SK-N-SH (cell line): Measurements from ENCODE around the gene G3BP1. TPM values are rescaled to one million over a fixed set of nuclear protein-coding genes. Genes with fewer than 3 reads are reported as not detected.

ENCODE experiments used
- CTCF ChIA-PET: fragments of 300-600, 350-600 bp; formaldehyde crosslinking; extraction: SDS; loops from one replicate; lab custom pipeline; 2021; lab: Yijun Ruan, JAX
- POLR2A ChIA-PET: fragments of 350-600 bp; sonication (Branson Sonifier 250); formaldehyde crosslinking; extraction: SDS; loops from one replicate; lab custom pipeline; 2020; ENCODE audit warnings: antibody characterized with exemption, inconsistent platforms; lab: Yijun Ruan, JAX
- DNase-seq: peaks from one replicate; pipeline ENCODE4 v3.0.0; 2012
- H2AFZ ChIP-seq: fragments of 200-600 bp; sonication (generic); 2 replicates; pipeline ENCODE4 v1.8.1; 2016; ENCODE audit warnings: antibody characterized with exemption, mild to moderate bottlenecking, low read depth
- H3F3A ChIP-seq: fragments of 200-600 bp; sonication (generic); replicated peaks from 2 replicates; pipeline ENCODE3; 2016; ENCODE audit warnings: antibody characterized with exemption, mild to moderate bottlenecking; ENCODE audit not compliant: insufficient read depth
- H3K27ac ChIP-seq, 2 experiments: fragments of 200-500 bp in 1 of 2; fragments of 200-600 bp in 1 of 2; sonication (Bioruptor generic) in 1 of 2; sonication (generic), shearing (Covaris generic) in 1 of 2; 2 replicates each; pipeline versions ENCODE4 v1.5.1 to v1.6.1; 2014 to 2016; ENCODE audit warnings: low read depth in 2 of 2, inconsistent platforms in 1 of 2, low read length in 1 of 2, mild to moderate bottlenecking in 1 of 2, mixed read lengths in 1 of 2
- H3K27me3 ChIP-seq: fragments of 200-600 bp; sonication (generic), shearing (Covaris generic); 2 replicates; pipeline ENCODE4 v1.6.1; 2016; ENCODE audit warnings: mixed run types; ENCODE audit not compliant: insufficient read depth
- H3K36me3 ChIP-seq, 2 experiments: fragments of 200-500 bp in 1 of 2; fragments of 200-600 bp in 1 of 2; sonication (Bioruptor generic) in 1 of 2; sonication (generic) in 1 of 2; replicated peaks in 1 of 2; 2 replicates each; pipeline versions ENCODE3 to v1.5.1; 2014 to 2016; ENCODE audit warnings: low read length in 1 of 2, mild to moderate bottlenecking in 1 of 2; ENCODE audit not compliant: insufficient read depth in 2 of 2, control insufficient read depth in 1 of 2
- H3K4me1 ChIP-seq, 2 experiments: fragments of 200-500 bp in 1 of 2; fragments of 200-600 bp in 1 of 2; sonication (Bioruptor generic) in 1 of 2; sonication (generic), shearing (Covaris generic) in 1 of 2; 2 replicates each; pipeline versions ENCODE4 v1.5.1 to v1.6.1; 2014 to 2016; ENCODE audit warnings: low read depth in 1 of 2, low read length in 1 of 2, mixed run types in 1 of 2; ENCODE audit not compliant: insufficient read depth in 2 of 2, control insufficient read depth in 1 of 2
- H3K4me2 ChIP-seq: fragments of 200-600 bp; sonication (generic), shearing (Covaris generic); 2 replicates; pipeline ENCODE4 v1.6.1; 2017; ENCODE audit warnings: mixed run types
- H3K4me3 ChIP-seq, 2 experiments: fragments of 200-500 bp in 1 of 2; fragments of 200-600 bp in 1 of 2; sonication (Bioruptor generic) in 1 of 2; sonication (generic), shearing (Covaris generic) in 1 of 2; 2 replicates each; pipeline versions ENCODE4 v1.5.1 to v1.8.1; 2014 to 2016; ENCODE audit warnings: low read depth in 2 of 2, inconsistent platforms in 1 of 2, low read length in 1 of 2, mild to moderate bottlenecking in 1 of 2, mixed read lengths in 1 of 2, moderate library complexity in 1 of 2
- H3K79me2 ChIP-seq: fragments of 200-600 bp; sonication (generic); 2 replicates; pipeline ENCODE4 v1.8.1; 2017; ENCODE audit warnings: mild to moderate bottlenecking; ENCODE audit not compliant: insufficient read depth
- H3K9ac ChIP-seq: fragments of 200-600 bp; sonication (generic); 2 replicates; pipeline ENCODE4 v1.6.1; 2017; ENCODE audit warnings: mixed run types
- H3K9me2 ChIP-seq: fragments of 200-600 bp; sonication (generic); 2 replicates; pipeline ENCODE4 v1.6.1; 2017; ENCODE audit warnings: mixed run types
- H3K9me3 ChIP-seq: fragments of 200-600 bp; sonication (generic); 2 replicates; pipeline ENCODE4 v1.6.1; 2017; ENCODE audit warnings: mixed run types, mild to moderate bottlenecking, moderate library complexity
- H4K20me1 ChIP-seq: fragments of 200-600 bp; sonication (generic); 2 replicates; pipeline ENCODE4 v1.6.1; 2017; ENCODE audit warnings: mild to moderate bottlenecking, mixed run types; ENCODE audit not compliant: insufficient read depth
- CTCF ChIP-seq: fragments of 200-600 bp; sonication (generic); IDR thresholded peaks from 2 replicates; pipeline ENCODE4 v1.6.1; 2017; ENCODE audit warnings: antibody characterized with exemption, mild to moderate bottlenecking, moderate library complexity
- ELF1 ChIP-seq: IDR thresholded peaks from 2 replicates; pipeline ENCODE4 v1.4.0; 2012
- EZH2phosphoT487 ChIP-seq: fragments of 200-600 bp; sonication (generic); IDR thresholded peaks from 2 replicates; pipeline ENCODE4 v1.6.1; 2017; ENCODE audit warnings: low read depth, mixed run types, mild to moderate bottlenecking, antibody characterized with exemption, moderate library complexity, borderline replicate concordance
- FOSL2 ChIP-seq: IDR thresholded peaks from 2 replicates; pipeline ENCODE4 v1.4.0; 2012; ENCODE audit warnings: low read depth, mild to moderate bottlenecking, moderate library complexity, borderline replicate concordance
- FOXJ3 ChIP-seq: sonication (generic); formaldehyde crosslinking; IDR thresholded peaks from 2 replicates; pipeline ENCODE4 v1.5.1; 2020; ENCODE audit warnings: mild to moderate bottlenecking, missing genetic modification reagents
- FOXM1 ChIP-seq: IDR thresholded peaks from 2 replicates; pipeline ENCODE4 v1.4.0; 2012; ENCODE audit warnings: low read depth, mild to moderate bottlenecking
- IRF3 ChIP-seq: fragments of 150-350 bp; IDR thresholded peaks from 2 replicates; pipeline ENCODE4 v1.6.1; 2016; ENCODE audit warnings: mild to moderate bottlenecking, low read depth, low read length
- MAX ChIP-seq: IDR thresholded peaks from 2 replicates; pipeline ENCODE4 v1.4.0; 2012; ENCODE audit warnings: low read depth
- MEF2A ChIP-seq: IDR thresholded peaks from 2 replicates; pipeline ENCODE4 v1.4.0; 2012; ENCODE audit warnings: low read depth, borderline replicate concordance
- NFIC ChIP-seq: IDR thresholded peaks from 2 replicates; pipeline ENCODE4 v1.4.0; 2012; ENCODE audit warnings: borderline replicate concordance
- NRF1 ChIP-seq: IDR thresholded peaks from 2 replicates; pipeline ENCODE4 v1.6.1; 2012; ENCODE audit warnings: low read depth, mild to moderate bottlenecking, low read length
- POLR2AphosphoS5 ChIP-seq: IDR thresholded peaks from 2 replicates; pipeline ENCODE4 v1.6.1; 2012; ENCODE audit warnings: low read depth, low read length
- RCOR1 ChIP-seq: fragments of 150-350 bp; IDR thresholded peaks from 2 replicates; pipeline ENCODE4 v1.6.1; 2017; ENCODE audit warnings: antibody characterized with exemption, low read length
- RFX5 ChIP-seq: IDR thresholded peaks from 2 replicates; pipeline ENCODE4 v1.6.1; 2012; ENCODE audit warnings: mild to moderate bottlenecking, improper control_type of control experiment, low read length
- RXRA ChIP-seq: IDR thresholded peaks from 2 replicates; pipeline ENCODE4 v1.4.0; 2012; ENCODE audit warnings: low read depth, mild to moderate bottlenecking, borderline replicate concordance
- TCF12 ChIP-seq: IDR thresholded peaks from 2 replicates; pipeline ENCODE4 v1.4.0; 2012
- TEAD4 ChIP-seq: IDR thresholded peaks from 2 replicates; pipeline ENCODE4 v1.4.0; 2012; ENCODE audit warnings: mild to moderate bottlenecking, borderline replicate concordance; ENCODE audit not compliant: insufficient read depth
- USF1 ChIP-seq: IDR thresholded peaks from 2 replicates; pipeline ENCODE4 v1.4.0; 2012; ENCODE audit warnings: low read depth, borderline replicate concordance
- ZBTB33 ChIP-seq: IDR thresholded peaks from 2 replicates; pipeline ENCODE4 v1.4.0; 2012; ENCODE audit warnings: low read depth, borderline replicate concordance
- WGBS: methylation state at CpG from one replicate; pipeline ENCODE4 v1.1.6; 2017; ENCODE audit warnings: low lambda C conversion rate; 5-methylcytosine and 5-hydroxymethylcytosine counted together
- polyA plus RNA-seq, 3 experiments: library from polyadenylated mRNA; depleted of rRNA; stranded (reverse); fragments of >200 nt; gene quantifications; 2 replicates each; pipeline ENCODE4 v1.2.3, GENCODE V29; 2012

The G3BP1 gene
- polyA plus RNA-seq, 1 of the 3 experiments (the other 2 are of a cell fraction), result 21.7 TPM

GRCh38 chr5:151739395-151739794 lies 32.4 kb upstream of the G3BP1 start:
- Histone ChIP-seq H3K27ac (peak overlapping the region; percentile 87 to 100), H3K4me2 (peak overlapping the region; percentile 72), H3K79me2 (peaks cover 5% of the 10 kb centered on the region), H2AFZ (no peak overlapping the region), H3K36me3 (peaks cover 3 to 11% of the 10 kb centered on the region in 2 experiments), H3K27me3 (no peaks in the 10 kb centered on the region), H3K4me1 (peaks cover 16 to 32% of the 10 kb centered on the region in 2 experiments; a peak in 3 of 4 replicates), H3K9me2 (no peaks in the 10 kb centered on the region), H3K4me3 (peak overlapping the region in 1 of 2 experiments; percentile 51; a peak in 1 of 4 replicates), H3F3A (peaks cover 56% of the 10 kb centered on the region), H3K9ac (peak overlapping the region; percentile 82), H3K9me3 (no peaks in the 10 kb centered on the region), H4K20me1 (no peaks in the 10 kb centered on the region)
- TF ChIP-seq MEF2A (no peak), TEAD4 (no peak), RXRA (no peak), CTCF (peak; percentile 27), EZH2phosphoT487 (no peak), RFX5 (no peak)
- ChIA-PET POLR2A (interaction anchor here (0.7 to 1.0 kb wide), 3 partner anchors 45 to 79 kb away, joined by 3 to 4 read pairs (median 4); no protein-coding TSS in a partner anchor), CTCF (interaction anchor here (0.7 to 17.0 kb wide), 24 partner anchors 8 to 355 kb away, joined by 3 to 375 read pairs (median 8); partner anchors contain the start of genes ATOX1, G3BP1 and SLC36A1)
- 88% methylated on average over 1 of the region's 2 CpGs for WGBS
- DNase-seq, result peak; percentile 47

GRCh38 chr5:151739939-151740335 lies 31.8 kb upstream of the G3BP1 start:
- H3K4me1 ChIP-seq, result peaks cover 17 to 38% of the 10 kb centered on the region in 2 experiments; a peak in 3 of 4 replicates
- no peaks in the 10 kb centered on the region for H4K20me1 ChIP-seq
- H3K9ac ChIP-seq, result peak overlapping the region; percentile 82
- 6% methylated on average over 4 of the region's 4 CpGs for WGBS
- peak overlapping the region; percentile 72 for H3K4me2 ChIP-seq
- POLR2A ChIA-PET, result interaction anchor here (0.7 to 1.7 kb wide), 4 partner anchors 46 to 81 kb away, joined by 3 to 13 read pairs (median 4); no protein-coding TSS in a partner anchor
- H3F3A ChIP-seq, result peaks cover 61% of the 10 kb centered on the region
- peaks cover 6 to 14% of the 10 kb centered on the region in 2 experiments for H3K36me3 ChIP-seq
- H3K79me2 ChIP-seq, result peaks cover 5% of the 10 kb centered on the region
- H2AFZ ChIP-seq, result no peak overlapping the region
- H3K9me2 ChIP-seq, result no peaks in the 10 kb centered on the region
- no peaks in the 10 kb centered on the region for H3K9me3 ChIP-seq
- CTCF ChIA-PET, result interaction anchor here (0.6 to 17.0 kb wide), 36 partner anchors 9 to 356 kb away, joined by 3 to 375 read pairs (median 6); partner anchors contain the start of genes ATOX1, G3BP1, SLC36A1 and SPARC
- DNase-seq, result peak; percentile 55
- peak overlapping the region; percentile 87 to 100 for H3K27ac ChIP-seq
- H3K27me3 ChIP-seq, result no peaks in the 10 kb centered on the region
- H3K4me3 ChIP-seq, result peak overlapping the region; percentile 9 to 51; a peak in 3 of 4 replicates
- peak; percentile 90 for TF ChIP-seq POLR2AphosphoS5
- no peak for TF ChIP-seq IRF3
- TF ChIP-seq NFIC, result peak; percentile 60; the same call in 1 of the 2 replicates
- TF ChIP-seq FOXJ3, result peak; percentile 56; the same call in 1 of the 2 replicates
- peak; percentile 62 for TF ChIP-seq MAX
- TF ChIP-seq TCF12, result peak; percentile 97
- no peak for TF ChIP-seq USF1
- TF ChIP-seq RCOR1, result peak; percentile 93
- TF ChIP-seq MEF2A, result no peak
- no peak for TF ChIP-seq ZBTB33
- TF ChIP-seq FOXM1, result peak; percentile 73; the same call in 1 of the 2 replicates
- TF ChIP-seq FOSL2, result peak; percentile 92
- no peak for TF ChIP-seq ELF1
- peak; percentile 72 for TF ChIP-seq TEAD4
- TF ChIP-seq NRF1, result no peak
